CD4-positive, alpha-beta T cell treated with Interleukin-17A for 1 hour (primary cell): ENCODE results near the gene ACTL9.

ENCODE experiments used
- DNase-seq: peaks from one replicate; pipeline ENCODE4 v3.0.0-alpha.2; 2020

The ACTL9 gene

GRCh38 chr19:8684001-8684902 is 14.3 kb downstream of the ACTL9 start:
- no peak for DNase-seq

GRCh38 chr19:8682931-8683330 is 15.7 kb downstream of the ACTL9 start:
- DNase-seq, result no peak

GRCh38 chr19:8682472-8682871 is 16.1 kb downstream of the ACTL9 start:
- no peak for DNase-seq

GRCh38 chr19:8681345-8682029 is 17.1 kb downstream of the ACTL9 start:
- DNase-seq, result no peak

GRCh38 chr19:8680676-8681344 is 17.8 kb downstream of the ACTL9 start:
- no peak for DNase-seq

GRCh38 chr19:8678244-8678807 is 20.3 kb downstream of the ACTL9 start:
- no peak for DNase-seq

GRCh38 chr19:8675066-8675465 is 23.5 kb downstream of the ACTL9 start:
- no peak for DNase-seq

- no peak for DNase-seq
These were observed 25.2 kb downstream of the ACTL9 start for GRCh38 chr19:8673276-8673891.

GRCh38 chr19:8666814-8667405 is 31.7 kb downstream of the ACTL9 start:
- DNase-seq, result no peak

- no peak for DNase-seq
These were observed 33.0 kb downstream of the ACTL9 start for GRCh38 chr19:8665468-8666213.

GRCh38 chr19:8664671-8665057 is 33.9 kb downstream of the ACTL9 start:
- DNase-seq, result no peak

- peak; percentile 50 for DNase-seq
These were observed 34.5 kb downstream of the ACTL9 start for GRCh38 chr19:8663920-8664670.

GRCh38 chr19:8662263-8662662 is 36.3 kb downstream of the ACTL9 start:
- no peak for DNase-seq

- no peak for DNase-seq
These were observed 38.7 kb downstream of the ACTL9 start for GRCh38 chr19:8659905-8660304.

- no peak for DNase-seq
These were observed 40.7 kb downstream of the ACTL9 start for GRCh38 chr19:8657869-8658268.

- peak; percentile 45 for DNase-seq
These were observed 43.3 kb downstream of the ACTL9 start for GRCh38 chr19:8655340-8655709.

- DNase-seq, result peak; percentile 70
These were observed 43.8 kb downstream of the ACTL9 start for GRCh38 chr19:8654591-8655339.

GRCh38 chr19:8648240-8648639 is 50.4 kb downstream of the ACTL9 start:
- DNase-seq, result no peak
